Activated T-cell treated with anti-CD3 and anti-CD28 coated beads for 1 hour (primary cell): Measurements from ENCODE around the gene SLC15A2.

Source experiments
- DNase-seq: peaks from one replicate; pipeline ENCODE4 v3.0.0-alpha.2; 2020; ENCODE audit warnings: low read depth

The SLC15A2 gene

DNA sequence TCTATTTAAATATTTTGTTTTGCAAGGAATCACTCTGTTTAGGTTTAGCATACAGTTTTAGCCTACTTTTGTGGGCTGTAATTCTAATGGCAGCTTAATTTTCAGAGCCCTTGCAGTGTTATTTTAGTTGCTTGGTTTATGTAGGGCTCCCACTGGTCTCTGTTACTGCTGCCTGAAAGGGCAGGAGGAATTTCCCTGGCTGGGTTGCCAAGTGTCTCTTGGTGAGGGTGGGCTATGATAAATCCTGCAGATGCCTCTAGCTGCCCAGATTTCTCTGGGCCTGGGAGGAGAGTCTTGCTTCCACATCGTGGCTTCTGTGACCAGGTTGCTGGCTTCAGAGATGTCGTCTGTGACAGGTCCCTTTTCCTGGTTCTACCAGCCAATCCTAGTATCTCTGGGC lies 91.6 kb downstream of the SLC15A2 start:
- no peak for DNase-seq

GRCh38 chr3:121988146-121988545 lies 93.9 kb downstream of the SLC15A2 start:
- DNase-seq: no peak

DNA sequence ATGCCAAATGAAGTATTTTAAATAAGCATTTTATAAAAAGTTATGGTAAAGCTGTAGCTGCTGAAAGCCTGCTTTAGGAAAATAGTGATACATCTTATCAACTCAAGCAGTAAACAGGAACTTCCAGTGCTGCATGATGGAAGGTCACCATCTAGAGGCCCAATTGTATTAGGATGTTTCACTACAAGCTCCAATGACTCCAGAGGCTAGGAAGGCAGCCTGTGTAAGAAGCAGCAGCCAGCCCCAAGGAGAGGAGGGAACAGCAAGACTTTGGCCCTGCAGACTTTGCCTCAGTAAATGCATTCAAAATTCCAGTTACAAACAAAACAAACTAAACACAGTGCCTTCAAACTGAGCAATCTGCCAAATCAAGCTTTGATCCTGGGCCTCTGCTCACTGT lies 95.7 kb downstream of the SLC15A2 start:
- DNase-seq: no peak

GRCh38 chr3:121992601-121993560 lies 98.7 kb downstream of the SLC15A2 start:
- no peak for DNase-seq
